Suppressor macrophage (primary cell): ENCODE measurements around the gene NOXA1.
"Not testable (repeated sequence)": the region's sequence is repeated elsewhere in the genome, so short reads cannot be mapped to it uniquely, and the experiment has no call there.

ENCODE experiments used
- DNase-seq, 4 experiments: peaks; one replicate each; pipeline ENCODE4 v3.0.0-alpha.2; 2020 to 2022

The NOXA1 gene

GRCh38 chr9:137406085-137406760 is 17.0 kb upstream of the NOXA1 start:
- no peak for DNase-seq

- DNase-seq, result peak; percentile 71 to 90 (median 81)
These were observed 16.2 kb upstream of the NOXA1 start for GRCh38 chr9:137406876-137407589.

GRCh38 chr9:137407590-137408300 is 15.4 kb upstream of the NOXA1 start:
- no peak for DNase-seq

GRCh38 chr9:137408651-137409405 is 14.4 kb upstream of the NOXA1 start:
- DNase-seq, result no peak

- no peak for DNase-seq
These were observed 13.7 kb upstream of the NOXA1 start for GRCh38 chr9:137409515-137409914.

GRCh38 chr9:137410236-137410890 is 12.8 kb upstream of the NOXA1 start:
- not testable (repeated sequence) for DNase-seq

GRCh38 chr9:137410891-137411249 is 12.3 kb upstream of the NOXA1 start:
- no peak for DNase-seq

GRCh38 chr9:137411260-137411644 is 11.9 kb upstream of the NOXA1 start:
- no peak for DNase-seq

GRCh38 chr9:137411645-137412380 is 11.4 kb upstream of the NOXA1 start:
- DNase-seq, result peak in 3 of 4 experiments; percentile 35 to 50 (median 41)

GRCh38 chr9:137412431-137412830 is 10.8 kb upstream of the NOXA1 start:
- DNase-seq, result no peak

GRCh38 chr9:137415451-137415850 is 7.7 kb upstream of the NOXA1 start:
- DNase-seq, result no peak

GRCh38 chr9:137416006-137416562 is 7.1 kb upstream of the NOXA1 start:
- no peak for DNase-seq

- DNase-seq, result no peak
These were observed 6.5 kb upstream of the NOXA1 start for GRCh38 chr9:137416563-137417151.

- peak in 3 of 4 experiments; percentile 21 to 55 (median 42) for DNase-seq
These were observed 5.8 kb upstream of the NOXA1 start for GRCh38 chr9:137417161-137418021.

- DNase-seq, result peak in 1 of 4 experiments; percentile 32
These were observed 1.2 kb upstream of the NOXA1 start for GRCh38 chr9:137421838-137422603.

- DNase-seq, result peak; percentile 49 to 82 (median 70)
These were observed 510 bp downstream of the NOXA1 start for GRCh38 chr9:137423514-137424291.

- DNase-seq, result no peak
These were observed 3.0 kb downstream of the NOXA1 start for GRCh38 chr9:137426018-137426681.
